NCI-H1417 (cell line): Measurements from ENCODE around the gene TREH.

Experiments
- DNase-seq, 3 experiments: peaks; one replicate each; lab custom pipeline; 2025; lab: John Stamatoyannopoulos, UW

Gene TREH

GRCh38 chr11:118629761-118630661, 49.4 kb downstream of the TREH start:
- peak in 1 of 3 experiments; percentile 69 for DNase-seq

DNA sequence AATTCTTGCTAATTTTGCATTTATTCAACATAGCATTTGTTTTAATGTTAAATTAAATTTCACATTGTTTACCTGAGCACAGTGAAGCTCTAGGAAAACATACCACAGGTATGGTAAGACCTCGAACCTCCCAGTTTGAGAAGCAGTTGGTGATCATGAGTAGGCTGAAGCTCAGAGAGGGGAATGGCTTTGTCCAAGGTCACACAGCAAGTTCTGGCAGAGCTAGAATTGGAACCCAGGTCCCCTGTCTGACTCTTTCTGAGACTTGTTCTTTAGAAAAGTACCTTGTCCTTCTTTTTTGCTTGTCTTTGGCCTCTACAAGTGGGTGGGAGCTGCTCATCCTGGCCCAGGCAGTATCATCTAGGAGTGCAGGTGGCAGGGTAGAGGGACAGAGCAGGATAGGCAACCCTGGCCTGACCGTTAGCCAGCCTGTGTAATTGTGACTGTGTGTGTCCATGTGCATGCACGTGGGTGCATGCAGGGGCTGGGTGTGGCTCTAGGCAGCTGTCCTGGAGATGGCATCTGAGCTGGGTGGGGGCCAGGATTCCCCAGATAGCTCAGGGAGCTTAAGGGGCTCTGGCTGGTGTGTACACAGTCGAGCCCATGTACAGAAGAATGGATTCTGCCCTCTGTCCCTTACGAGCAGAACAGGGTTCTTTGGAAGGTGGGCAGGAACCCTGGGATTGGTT, 50.4 kb downstream of the TREH start:
- no peak for DNase-seq

GRCh38 chr11:118628432-118628831, 51.0 kb downstream of the TREH start:
- DNase-seq, result no peak

DNA sequence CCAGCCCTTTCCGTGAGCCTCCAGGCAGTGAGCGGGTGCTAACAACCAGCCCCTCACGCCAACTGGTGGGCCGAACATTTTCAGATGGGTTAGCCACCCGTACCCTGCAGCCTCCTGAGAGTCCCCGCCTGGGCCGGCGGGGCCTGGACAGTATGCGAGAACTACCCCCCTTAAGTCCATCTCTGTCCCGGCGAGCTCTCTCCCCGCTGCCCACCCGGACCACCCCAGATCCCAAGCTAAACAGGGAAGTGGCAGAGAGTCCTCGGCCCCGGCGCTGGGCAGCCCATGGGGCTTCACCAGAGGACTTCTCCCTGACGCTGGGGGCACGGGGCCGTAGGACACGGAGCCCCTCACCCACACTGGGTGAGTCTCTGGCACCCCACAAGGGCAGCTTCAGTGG, 51.4 kb downstream of the TREH start:
- no peak for DNase-seq

DNA sequence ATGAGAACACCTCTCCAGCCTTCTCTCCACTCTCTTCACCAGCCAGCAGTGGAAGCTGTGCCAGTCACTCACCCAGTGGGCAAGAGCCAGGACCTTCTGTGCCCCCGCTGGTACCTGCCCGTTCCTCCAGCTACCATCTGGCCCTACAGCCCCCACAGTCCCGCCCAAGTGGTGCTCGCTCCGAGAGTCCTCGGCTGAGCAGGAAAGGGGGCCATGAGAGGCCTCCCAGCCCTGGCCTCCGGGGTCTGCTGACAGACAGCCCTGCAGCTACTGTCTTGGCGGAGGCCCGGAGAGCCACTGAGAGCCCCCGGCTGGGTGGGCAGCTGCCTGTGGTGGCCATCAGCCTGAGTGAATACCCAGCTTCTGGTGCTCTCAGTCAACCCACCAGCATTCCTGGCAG, 51.9 kb downstream of the TREH start:
- DNase-seq, result no peak

GRCh38 chr11:118625976-118626375, 53.5 kb downstream of the TREH start:
- peak in 2 of 3 experiments; percentile 16 to 63 for DNase-seq

DNA sequence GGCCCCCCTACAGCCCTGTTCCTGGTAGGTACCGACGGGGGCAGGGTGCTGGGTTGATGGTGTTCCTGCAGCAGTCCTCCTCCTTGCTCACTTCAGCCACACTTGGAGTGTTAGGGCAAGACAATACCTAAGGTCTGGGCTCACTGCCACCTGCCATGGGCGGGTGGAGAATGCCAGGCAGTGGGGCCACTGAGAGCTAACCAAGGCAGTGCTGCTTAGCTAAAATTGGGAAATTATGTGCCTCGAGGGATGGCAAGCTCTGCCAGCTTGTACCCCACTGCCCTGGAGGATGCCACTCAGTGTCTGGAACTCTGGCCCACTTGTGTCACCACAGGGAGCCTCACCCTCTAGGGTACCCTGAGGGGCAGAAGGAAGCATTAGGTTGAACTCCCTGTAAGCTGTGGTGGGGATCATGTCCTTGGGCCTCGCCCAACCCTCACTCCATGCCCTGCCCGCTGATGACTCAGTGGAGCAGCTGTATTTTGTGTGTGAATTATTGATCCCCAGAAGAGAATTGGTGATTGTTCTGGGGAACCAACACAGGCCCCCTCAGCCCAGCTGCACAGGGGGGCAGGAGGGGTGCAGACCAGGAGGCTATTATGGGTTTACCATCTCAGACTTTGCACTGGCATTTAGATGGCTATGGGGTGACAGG, 54.3 kb downstream of the TREH start:
- peak in 1 of 3 experiments; percentile 9 for DNase-seq

DNA sequence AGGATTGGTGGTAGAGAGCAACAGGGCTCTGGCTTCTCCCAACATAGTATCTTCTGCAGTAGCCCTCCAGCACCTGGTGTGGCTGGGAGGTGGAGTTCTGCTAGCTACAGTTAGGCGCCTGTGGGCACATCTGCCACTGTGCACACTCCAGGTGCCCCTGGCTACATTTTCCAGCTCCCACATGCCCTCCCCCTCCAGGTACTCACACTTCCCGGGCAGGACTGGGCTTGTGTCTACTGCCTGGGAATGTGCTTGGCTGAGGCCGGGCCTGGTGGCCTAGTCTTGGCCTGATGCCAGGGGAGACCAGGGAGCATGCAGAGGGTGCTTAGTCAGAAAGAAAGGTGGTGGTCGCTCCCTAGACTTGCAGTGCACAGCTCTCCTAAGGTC, 56.2 kb downstream of the TREH start:
- peak; percentile 86 to 98 (median 94) for DNase-seq

GRCh38 chr11:118622376-118623268, 56.8 kb downstream of the TREH start:
- DNase-seq, result peak; percentile 46 to 98 (median 90)

DNA sequence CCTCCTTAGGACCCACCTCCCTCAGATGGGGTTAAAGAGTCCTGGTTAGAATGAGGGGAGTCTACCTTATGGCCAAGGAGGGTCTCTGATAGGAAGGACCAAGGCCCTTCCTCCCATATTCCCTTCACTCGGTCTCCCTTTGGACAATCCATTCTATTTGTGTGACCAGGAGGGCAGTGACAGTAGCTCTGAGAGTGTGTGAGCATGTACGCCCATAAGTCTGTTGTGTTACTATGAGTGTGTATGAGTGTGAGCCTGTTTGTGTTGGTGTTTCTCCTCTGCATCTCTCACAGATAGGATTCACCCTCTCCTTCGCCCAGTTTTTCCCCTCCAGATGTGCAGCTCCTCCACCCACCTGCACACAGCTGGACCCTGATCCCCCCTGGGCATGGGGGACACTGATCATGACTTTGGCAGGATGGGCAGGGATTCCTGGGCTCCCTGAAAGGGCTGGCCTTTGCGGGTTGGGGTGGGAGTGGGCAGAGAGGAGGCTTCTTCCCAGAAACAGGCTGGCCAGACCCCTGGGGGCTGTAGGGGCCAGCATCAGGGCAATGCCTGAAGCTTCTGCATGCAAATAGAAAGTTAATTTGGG, 57.6 kb downstream of the TREH start:
- peak in 2 of 3 experiments; percentile 51 to 70 for DNase-seq

DNA sequence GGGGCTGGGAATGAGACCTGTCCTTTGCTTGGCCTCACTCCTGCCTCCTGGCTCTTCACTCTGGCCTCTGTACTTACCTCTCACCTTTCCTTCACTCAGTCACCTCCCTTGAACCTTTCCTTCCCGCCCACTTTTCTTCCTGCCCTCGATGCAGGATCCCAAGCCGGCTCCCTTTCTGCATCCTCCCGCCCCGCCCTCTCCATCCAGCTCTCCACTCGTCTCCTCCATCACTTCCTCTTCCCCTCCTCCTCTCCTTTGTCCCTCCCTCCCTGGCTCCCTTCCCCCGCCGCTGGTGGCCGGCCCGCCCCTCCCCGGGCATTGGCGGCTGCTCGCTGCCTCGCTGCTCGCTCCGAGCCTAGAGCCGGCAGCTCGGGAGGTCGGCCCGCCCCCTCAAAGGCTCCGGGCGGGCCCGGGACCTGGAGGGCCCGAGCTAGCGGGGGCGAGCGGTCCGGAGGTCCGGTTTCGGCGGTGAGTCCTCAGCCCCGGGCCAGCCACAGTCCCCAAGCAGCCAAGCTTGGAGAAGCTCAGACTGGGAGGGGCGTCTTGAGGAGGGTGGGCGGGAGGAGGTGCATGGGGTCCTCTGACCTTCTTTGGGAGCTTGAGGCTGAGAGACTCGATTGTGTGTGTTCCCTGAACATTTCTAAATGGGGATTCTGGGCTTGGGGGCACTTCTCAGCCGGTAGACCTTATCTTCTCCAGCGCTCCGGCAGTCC, 58.2 kb downstream of the TREH start:
- DNase-seq, result peak; percentile 75 to 96 (median 92)

- DNase-seq, result no peak
These were observed 58.9 kb downstream of the TREH start for GRCh38 chr11:118620529-118621070.

GRCh38 chr11:118619444-118620197, 59.8 kb downstream of the TREH start:
- DNase-seq, result no peak

DNA sequence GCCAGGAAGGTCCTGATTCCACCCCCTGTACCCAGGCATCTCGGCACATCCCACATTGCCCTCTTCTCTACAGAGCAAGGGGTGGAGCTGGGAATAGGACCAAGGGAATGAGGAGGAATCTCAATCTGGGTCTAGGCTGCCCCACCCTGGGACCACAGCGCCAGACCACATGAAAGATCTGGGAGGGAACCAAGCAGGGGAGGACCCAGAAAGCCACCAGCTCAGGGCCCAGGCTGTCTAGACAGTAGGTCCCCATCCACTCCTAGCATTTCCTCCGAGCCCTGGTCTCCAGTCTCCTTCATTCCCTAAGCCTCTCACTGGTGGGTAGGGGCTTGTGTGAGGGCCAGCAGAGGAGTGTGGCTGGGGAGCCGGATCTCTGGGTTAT, 60.5 kb downstream of the TREH start:
- DNase-seq, result no peak

GRCh38 chr11:118618115-118618990, 61.1 kb downstream of the TREH start:
- DNase-seq, result peak in 1 of 3 experiments; percentile 32

- DNase-seq, result peak in 1 of 3 experiments; percentile 58
These were observed 63.5 kb downstream of the TREH start for GRCh38 chr11:118615976-118616371.

DNA sequence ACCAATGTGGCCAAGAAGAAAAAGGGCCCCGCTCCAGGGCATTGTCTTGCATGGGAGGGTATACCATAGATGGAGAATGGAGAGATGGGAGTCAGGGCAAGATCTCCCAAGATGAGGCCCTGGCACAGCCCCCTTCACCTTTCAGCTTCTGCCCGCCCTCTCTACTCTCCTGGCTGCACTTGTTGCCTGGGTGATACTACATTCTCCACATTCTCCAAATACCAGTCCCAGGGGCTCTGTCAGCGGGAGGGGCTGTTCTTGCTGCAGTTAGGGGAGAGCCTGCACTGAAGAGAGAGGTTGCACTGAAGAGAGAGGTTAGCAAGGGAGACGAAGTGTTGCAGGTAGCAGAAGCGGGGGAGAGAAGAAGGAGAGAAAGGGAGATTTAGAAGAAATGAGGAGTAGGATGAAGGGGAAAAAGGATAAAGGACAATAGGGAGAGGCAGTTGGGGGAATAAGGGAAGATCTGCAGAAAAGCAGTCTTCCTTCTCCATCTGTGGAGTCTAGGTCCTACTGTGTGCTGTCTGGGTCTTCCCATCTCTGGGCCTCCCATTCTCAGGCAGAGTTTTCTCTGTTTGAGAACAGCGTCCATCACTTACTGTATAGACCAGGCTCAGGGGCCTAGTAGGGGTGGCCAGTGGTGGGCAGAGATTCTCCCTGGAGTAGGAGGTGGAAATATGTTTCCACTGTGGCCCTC, 64.0 kb downstream of the TREH start:
- DNase-seq, result no peak

DNA sequence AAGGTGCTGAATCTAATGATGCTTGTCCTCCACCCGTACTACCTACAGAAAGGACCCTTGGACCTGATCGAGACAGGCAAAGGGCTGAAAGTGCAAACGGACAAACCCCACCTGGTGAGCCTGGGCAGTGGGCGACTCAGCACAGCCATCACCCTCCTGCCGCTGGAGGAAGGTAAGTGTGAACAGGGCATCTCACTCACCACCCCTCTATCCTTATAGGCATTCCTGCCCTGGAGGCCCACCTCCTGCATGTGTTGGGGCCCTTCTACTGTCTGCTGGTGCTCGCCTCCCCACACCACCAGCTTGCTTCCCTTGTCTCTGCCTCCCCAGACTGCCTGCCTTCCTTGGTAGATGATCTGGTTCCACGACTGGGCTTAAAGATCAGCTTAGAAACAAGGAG, 64.9 kb downstream of the TREH start:
- DNase-seq, result no peak
